Osteocyte (in vitro differentiated cells): ENCODE data around the gene USP34. TPM values are rescaled to one million over a fixed set of nuclear protein-coding genes. Genes with fewer than 3 reads are reported as not detected.
A peak's percentile ranks its signal among the peaks of the same experiment; 100 is the strongest.
"Not testable (repeated sequence)": the region's sequence is repeated elsewhere in the genome, so short reads cannot be mapped to it uniquely, and the experiment has no call there.

ENCODE experiments used
- DNase-seq: peaks from one replicate; pipeline ENCODE4 v3.0.0; 2021; ENCODE audit warnings: mixed read lengths; ENCODE audit not compliant: unreplicated experiment; ENCODE audit errors: extremely low spot score
- H3K27ac Mint-ChIP-seq: one replicate; pipeline ENCODE4 v1.8.0; 2021; ENCODE audit warnings: mild to moderate bottlenecking, mixed read lengths; ENCODE audit not compliant: unreplicated experiment
- H3K27me3 Mint-ChIP-seq: one replicate; pipeline ENCODE4 v1.8.0; 2021; ENCODE audit warnings: mixed read lengths; ENCODE audit not compliant: unreplicated experiment
- H3K36me3 Mint-ChIP-seq: one replicate; pipeline ENCODE4 v1.8.0; 2021; ENCODE audit warnings: mixed read lengths; ENCODE audit not compliant: unreplicated experiment
- H3K4me1 Mint-ChIP-seq: one replicate; pipeline ENCODE4 v1.8.0; 2021; ENCODE audit warnings: mixed read lengths; ENCODE audit not compliant: unreplicated experiment
- H3K4me3 Mint-ChIP-seq: one replicate; pipeline ENCODE4 v1.8.0; 2021; ENCODE audit warnings: mild to moderate bottlenecking, moderate library complexity, mixed read lengths; ENCODE audit not compliant: unreplicated experiment
- H3K9me3 Mint-ChIP-seq: one replicate; pipeline ENCODE4 v1.8.0; 2021; ENCODE audit warnings: mixed read lengths; ENCODE audit not compliant: unreplicated experiment
- total RNA-seq: library from RNA; stranded (reverse); gene quantifications from 2 replicates; pipeline ENCODE4 v1.2.1, GENCODE V29; 2021
- TF ChIP-seq, protein P1 (sequence below): fragments of 200-600 bp; sonication (generic); IDR thresholded peaks from 2 replicates; pipeline ENCODE4 v1.5.0; 2021; ENCODE audit warnings: antibody characterized with exemption, mild to moderate bottlenecking, moderate library complexity

The USP34 gene
- total RNA-seq, 1 donor from 2014 or later, result 111 TPM

DNA sequence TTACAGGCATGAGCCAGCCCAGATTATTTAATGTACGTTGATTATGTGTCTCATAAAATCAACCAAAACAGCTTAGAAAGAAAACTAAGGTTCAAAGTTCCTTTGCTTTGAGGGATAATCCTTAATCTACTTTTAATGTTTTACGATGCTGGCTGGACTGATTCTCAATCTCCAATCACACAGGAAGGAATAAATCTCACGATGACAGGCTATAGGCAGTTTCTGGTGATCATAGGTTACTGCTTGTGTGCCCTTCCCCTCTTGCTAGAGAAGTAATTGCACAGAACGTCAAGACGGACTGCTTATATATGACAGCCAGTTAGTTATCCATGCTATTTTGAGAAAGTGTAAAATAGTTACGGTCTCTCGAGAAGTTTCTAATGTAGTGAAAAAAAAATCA lies 265.8 kb downstream of the USP34 start:
- Mint-ChIP-seq H3K27me3 (no peaks in the 10 kb centered on the region), H3K9me3 (no peaks in the 10 kb centered on the region), H3K36me3 (peaks cover 70% of the 10 kb centered on the region), H3K4me3 (no peak overlapping the region), H3K27ac (no peak overlapping the region), H3K4me1 (peaks cover 1% of the 10 kb centered on the region)
- TF ChIP-seq, protein P1, sequence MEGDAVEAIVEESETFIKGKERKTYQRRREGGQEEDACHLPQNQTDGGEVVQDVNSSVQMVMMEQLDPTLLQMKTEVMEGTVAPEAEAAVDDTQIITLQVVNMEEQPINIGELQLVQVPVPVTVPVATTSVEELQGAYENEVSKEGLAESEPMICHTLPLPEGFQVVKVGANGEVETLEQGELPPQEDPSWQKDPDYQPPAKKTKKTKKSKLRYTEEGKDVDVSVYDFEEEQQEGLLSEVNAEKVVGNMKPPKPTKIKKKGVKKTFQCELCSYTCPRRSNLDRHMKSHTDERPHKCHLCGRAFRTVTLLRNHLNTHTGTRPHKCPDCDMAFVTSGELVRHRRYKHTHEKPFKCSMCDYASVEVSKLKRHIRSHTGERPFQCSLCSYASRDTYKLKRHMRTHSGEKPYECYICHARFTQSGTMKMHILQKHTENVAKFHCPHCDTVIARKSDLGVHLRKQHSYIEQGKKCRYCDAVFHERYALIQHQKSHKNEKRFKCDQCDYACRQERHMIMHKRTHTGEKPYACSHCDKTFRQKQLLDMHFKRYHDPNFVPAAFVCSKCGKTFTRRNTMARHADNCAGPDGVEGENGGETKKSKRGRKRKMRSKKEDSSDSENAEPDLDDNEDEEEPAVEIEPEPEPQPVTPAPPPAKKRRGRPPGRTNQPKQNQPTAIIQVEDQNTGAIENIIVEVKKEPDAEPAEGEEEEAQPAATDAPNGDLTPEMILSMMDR, result no peak
- no peak for DNase-seq

DNA sequence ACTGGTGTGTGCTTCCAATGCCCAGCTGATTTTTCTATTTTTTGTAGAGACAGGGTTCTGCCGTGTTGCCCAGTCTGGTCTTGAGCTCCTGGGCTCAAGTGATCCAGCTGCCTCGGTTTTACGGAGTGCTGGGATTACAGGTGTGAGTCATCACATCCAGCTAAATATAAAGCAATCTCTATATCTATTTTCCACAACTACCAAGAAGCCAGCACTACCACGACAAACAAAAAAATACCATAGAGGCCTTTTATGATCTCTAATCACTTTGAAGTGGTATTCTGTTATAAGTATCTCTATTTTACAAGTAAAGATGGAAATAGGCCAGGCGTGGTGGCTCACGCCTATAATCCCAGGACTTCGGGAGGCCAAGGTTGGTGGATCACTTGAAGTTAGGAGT lies 274.2 kb downstream of the USP34 start:
- H3K4me3 Mint-ChIP-seq, result no peak overlapping the region
- H3K36me3 Mint-ChIP-seq, result peaks cover 30% of the 10 kb centered on the region
- H3K27ac Mint-ChIP-seq, result no peak overlapping the region
- no peaks in the 10 kb centered on the region for H3K9me3 Mint-ChIP-seq
- DNase-seq, result no peak
- H3K27me3 Mint-ChIP-seq, result no peaks in the 10 kb centered on the region
- TF ChIP-seq, protein P1, result no peak
- H3K4me1 Mint-ChIP-seq, result peaks cover 3% of the 10 kb centered on the region

DNA sequence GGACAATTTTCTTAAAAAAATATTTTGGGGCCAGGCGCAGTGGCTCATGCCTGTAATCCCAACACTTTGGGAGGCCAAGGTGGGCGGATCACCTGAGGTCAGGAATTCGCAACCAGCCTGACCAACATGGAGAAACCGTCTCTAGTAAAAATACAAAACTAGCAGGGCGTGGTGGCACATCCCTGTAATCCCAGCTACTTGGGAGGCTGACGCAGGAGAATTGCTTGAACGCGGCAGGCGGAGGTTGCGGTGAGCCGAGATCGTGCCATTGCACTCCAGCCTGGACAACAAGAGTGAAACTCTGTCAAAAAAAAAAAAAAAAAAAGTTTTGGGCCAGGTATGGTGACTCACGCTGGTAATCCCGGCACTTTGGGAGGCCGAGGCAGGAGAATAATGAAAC lies 276.2 kb downstream of the USP34 start:
- not testable (repeated sequence) for DNase-seq, H3K4me3 Mint-ChIP-seq, H3K27me3 Mint-ChIP-seq, H3K4me1 Mint-ChIP-seq, H3K27ac Mint-ChIP-seq, H3K9me3 Mint-ChIP-seq
- peaks cover 36% of the 10 kb centered on the region for H3K36me3 Mint-ChIP-seq

DNA sequence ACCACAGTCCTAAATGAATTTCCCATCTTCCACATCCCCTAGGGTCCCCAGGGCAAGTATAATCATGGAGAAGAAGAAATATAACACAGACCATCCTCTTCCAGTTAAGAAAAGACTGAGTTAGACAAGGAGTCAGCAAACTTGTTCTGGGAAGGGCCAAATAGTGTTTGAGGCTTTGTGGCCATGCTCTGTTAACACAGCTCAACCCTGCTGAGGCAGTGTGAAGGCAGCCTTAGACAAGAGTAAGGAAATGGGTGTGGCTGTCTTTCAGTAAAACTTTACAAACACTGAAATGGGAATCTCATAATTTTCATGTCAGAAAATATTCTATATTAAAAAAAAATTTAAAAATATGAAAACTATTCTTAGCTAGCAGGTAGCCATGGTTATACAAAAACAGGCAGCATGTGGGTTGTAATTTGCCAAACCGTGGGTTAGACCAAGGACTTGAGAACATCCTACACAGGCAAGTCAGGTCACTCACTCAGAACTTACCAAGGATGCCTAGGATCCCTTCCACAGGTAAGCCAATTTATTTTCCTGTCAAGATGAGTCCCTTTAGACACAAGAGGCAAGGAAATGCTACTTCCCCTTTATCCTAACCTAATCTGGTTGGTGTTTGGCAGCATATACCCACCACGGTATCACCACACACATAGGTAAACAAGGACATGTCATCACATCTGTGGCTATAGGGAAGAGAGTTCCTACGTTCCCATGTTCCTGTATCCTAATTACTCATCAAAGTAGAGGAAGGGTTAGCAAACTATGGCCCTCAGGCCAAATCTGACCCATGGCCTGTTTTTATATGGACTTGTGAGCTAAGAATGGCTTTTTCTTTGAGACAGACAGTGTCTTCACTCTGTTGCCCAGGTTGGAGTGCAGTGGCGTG lies 277.0 kb downstream of the USP34 start:
- Mint-ChIP-seq H3K4me1 (peaks cover 3% of the 10 kb centered on the region), H3K27ac (peak overlapping the region; percentile 11), H3K36me3 (peaks cover 36% of the 10 kb centered on the region), H3K27me3 (no peaks in the 10 kb centered on the region), H3K4me3 (no peak overlapping the region), H3K9me3 (no peaks in the 10 kb centered on the region)
- TF ChIP-seq, protein P1, result no peak
- no peak for DNase-seq

DNA sequence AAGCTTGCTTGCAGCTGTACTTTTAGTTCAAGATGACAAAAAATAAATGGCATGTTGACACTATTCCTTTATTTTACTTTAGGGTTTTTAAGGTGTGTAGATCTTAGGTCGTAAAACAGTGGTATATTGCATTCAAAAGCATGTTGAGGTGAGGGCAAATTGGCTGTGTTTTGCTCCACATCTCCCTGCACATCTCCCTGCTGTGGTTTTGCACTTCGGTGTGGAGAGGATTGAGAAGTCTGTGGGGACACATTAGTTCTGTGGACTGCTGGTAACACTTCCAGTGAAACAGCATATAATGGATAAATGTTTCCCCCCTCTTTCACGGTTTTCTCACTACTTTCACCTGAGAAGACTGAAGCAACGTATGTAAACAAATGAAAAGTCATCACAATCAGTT lies 283.8 kb downstream of the USP34 start:
- H3K27me3 Mint-ChIP-seq, result no peaks in the 10 kb centered on the region
- TF ChIP-seq, protein P1, result no peak
- H3K27ac Mint-ChIP-seq, result no peak overlapping the region
- H3K36me3 Mint-ChIP-seq, result peaks cover 82% of the 10 kb centered on the region
- no peak overlapping the region for H3K4me3 Mint-ChIP-seq
- DNase-seq, result no peak
- H3K9me3 Mint-ChIP-seq, result no peaks in the 10 kb centered on the region
- peaks cover 7% of the 10 kb centered on the region for H3K4me1 Mint-ChIP-seq
